Body of pancreas (tissue), 4 donors: ENCODE data around the gene ASIC2.

Source experiments
- CTCF ChIP-seq, 7 experiments: fragments of 450-650 bp in 4 of 7; fragments of 200-600 bp in 3 of 7; sonication (generic) in 3 of 7; IDR thresholded peaks; one replicate each; pipeline ENCODE4 v1.5.1; 2016 to 2019; ENCODE audit warnings: antibody characterized with exemption in 7 of 7
- POLR2A ChIP-seq, 3 donors: fragments of 450-650 bp; IDR thresholded peaks; one replicate each; pipeline ENCODE4 v1.6.1; 2016; ENCODE audit warnings: antibody characterized with exemption in 3 of 3, mild to moderate bottlenecking in 2 of 3

- TF ChIP-seq CTCF (IDR thresholded peaks at IDR 0.05) (peak in 1 of 7 experiments; percentile 16), POLR2A (IDR thresholded peaks at IDR 0.05) (no peak)
These were observed 316.5 kb downstream of the ASIC2 start for GRCh38 chr17:32976605-32977004.
